B cell (primary cell): ENCODE data around the gene KLHL22.

Experiments
- EZH2 ChIP-seq: IDR thresholded peaks from 2 replicates; pipeline ENCODE4 v1.6.1; 2012; ENCODE audit warnings: borderline replicate concordance, low read depth, mild to moderate bottlenecking, moderate library complexity, low read length; ENCODE audit not compliant: insufficient read depth, poor library complexity, severe bottlenecking
- TF ChIP-seq, protein P1 (sequence below): fragments of 200-600 bp; IDR thresholded peaks from one replicate; pipeline ENCODE4 v1.8.0; 2022; ENCODE audit warnings: antibody characterized with exemption, mild to moderate bottlenecking

GRCh38 chr22:20483771-20484170 is 11.8 kb downstream of the KLHL22 start:
- TF ChIP-seq, protein P1, sequence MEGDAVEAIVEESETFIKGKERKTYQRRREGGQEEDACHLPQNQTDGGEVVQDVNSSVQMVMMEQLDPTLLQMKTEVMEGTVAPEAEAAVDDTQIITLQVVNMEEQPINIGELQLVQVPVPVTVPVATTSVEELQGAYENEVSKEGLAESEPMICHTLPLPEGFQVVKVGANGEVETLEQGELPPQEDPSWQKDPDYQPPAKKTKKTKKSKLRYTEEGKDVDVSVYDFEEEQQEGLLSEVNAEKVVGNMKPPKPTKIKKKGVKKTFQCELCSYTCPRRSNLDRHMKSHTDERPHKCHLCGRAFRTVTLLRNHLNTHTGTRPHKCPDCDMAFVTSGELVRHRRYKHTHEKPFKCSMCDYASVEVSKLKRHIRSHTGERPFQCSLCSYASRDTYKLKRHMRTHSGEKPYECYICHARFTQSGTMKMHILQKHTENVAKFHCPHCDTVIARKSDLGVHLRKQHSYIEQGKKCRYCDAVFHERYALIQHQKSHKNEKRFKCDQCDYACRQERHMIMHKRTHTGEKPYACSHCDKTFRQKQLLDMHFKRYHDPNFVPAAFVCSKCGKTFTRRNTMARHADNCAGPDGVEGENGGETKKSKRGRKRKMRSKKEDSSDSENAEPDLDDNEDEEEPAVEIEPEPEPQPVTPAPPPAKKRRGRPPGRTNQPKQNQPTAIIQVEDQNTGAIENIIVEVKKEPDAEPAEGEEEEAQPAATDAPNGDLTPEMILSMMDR: no peak
- no peak for TF ChIP-seq EZH2
